OCI-LY7 (cell line): ENCODE measurements around the gene DLX2. TPM values are rescaled to one million over a fixed set of nuclear protein-coding genes. Genes with fewer than 3 reads are reported as not detected.

ENCODE experiments used
- BruUV-seq: library from RNA; stranded (reverse); fragments of 400-500 nt; replicated peaks from 2 replicates; lab custom pipeline; 2021; lab: Mats Ljungman, UMichigan
- CTCF ChIA-PET: fragments of 300-600 bp; sonication (Branson Sonifier 250); formaldehyde crosslinking; loops from one replicate; lab custom pipeline; 2022; ENCODE audit warnings: antibody characterized with exemption; ENCODE audit not compliant: unreplicated experiment; lab: Charles Lee
- POLR2A ChIA-PET: fragments of 300-600 bp; sonication (Branson Sonifier 250); formaldehyde crosslinking; loops from one replicate; lab custom pipeline; 2022; ENCODE audit warnings: antibody characterized with exemption; lab: Charles Lee
- DNase-seq: peaks from one replicate; pipeline ENCODE4 v3.0.0-alpha.2; 2015; ENCODE audit warnings: low spot score
- H2AFZ ChIP-seq: fragments of 200-600 bp; sonication (generic), shearing (Covaris generic); 2 replicates; pipeline ENCODE4 v1.6.1; 2014; ENCODE audit warnings: mild to moderate bottlenecking, antibody characterized with exemption, low read length, moderate library complexity
- H3K27ac ChIP-seq: fragments of 200-600 bp; sonication (generic); 2 replicates; pipeline ENCODE4 v1.5.1; 2014; ENCODE audit warnings: mixed run types, low read depth, mild to moderate bottlenecking, moderate library complexity, low read length, inconsistent platforms; ENCODE audit not compliant: poor library complexity, severe bottlenecking
- H3K36me3 ChIP-seq: fragments of 200-600 bp; sonication (generic); 2 replicates; pipeline ENCODE4 v1.6.1; 2014; ENCODE audit warnings: mild to moderate bottlenecking, antibody characterized with exemption, low read length, moderate library complexity, mixed read lengths; ENCODE audit not compliant: insufficient read depth
- H3K4me1 ChIP-seq: fragments of 200-600 bp; sonication (generic); 2 replicates; pipeline ENCODE4 v1.5.1; 2014; ENCODE audit warnings: mild to moderate bottlenecking, low read length; ENCODE audit not compliant: insufficient read depth, poor library complexity, severe bottlenecking
- H3K4me2 ChIP-seq: fragments of 200-600 bp; sonication (generic); 2 replicates; pipeline ENCODE4 v1.6.1; 2014; ENCODE audit warnings: mild to moderate bottlenecking, low read length
- H3K4me3 ChIP-seq: fragments of 200-600 bp; sonication (generic); 2 replicates; pipeline ENCODE4 v1.5.1; 2014; ENCODE audit warnings: mild to moderate bottlenecking, low read depth, low read length; ENCODE audit not compliant: poor library complexity, severe bottlenecking
- H3K79me2 ChIP-seq: fragments of 200-600 bp; sonication (generic); 2 replicates; pipeline ENCODE4 v1.6.1; 2016; ENCODE audit warnings: low read depth, mild to moderate bottlenecking, low read length, moderate library complexity, mixed read lengths; ENCODE audit not compliant: insufficient read depth
- H3K9me2 ChIP-seq: fragments of 200-600 bp; sonication (generic); 2 replicates; pipeline ENCODE4 v1.6.1; 2016; ENCODE audit warnings: mild to moderate bottlenecking, low read length, mixed read lengths; ENCODE audit not compliant: insufficient read depth
- H3K9me3 ChIP-seq: fragments of 200-600 bp; sonication (generic); 2 replicates; pipeline ENCODE4 v1.6.1; 2014; ENCODE audit warnings: mild to moderate bottlenecking, mixed run types, low read length, mixed read lengths
- H4K20me1 ChIP-seq: fragments of 200-600 bp; sonication (generic); 2 replicates; pipeline ENCODE4 v1.6.1; 2014; ENCODE audit warnings: mild to moderate bottlenecking, antibody characterized with exemption, low read length, moderate library complexity, mixed read lengths; ENCODE audit not compliant: insufficient read depth
- EZH2phosphoT487 ChIP-seq: fragments of 200-600 bp; sonication (generic); IDR thresholded peaks from 2 replicates; pipeline ENCODE4 v1.6.1; 2018; ENCODE audit warnings: low read depth, borderline replicate concordance, mild to moderate bottlenecking, mixed run types, antibody characterized with exemption, low read length, moderate library complexity, mixed read lengths
- intact Hi-C: fragments of 100-400 bp; cut with micrococcal nuclease; formaldehyde crosslinking; loops from one replicate; pipeline ENCODE4 v1.10.0; 2022; ENCODE audit not compliant: unreplicated experiment
- total RNA-seq, 2 experiments: library from RNA; depleted of rRNA in 1 of 2; stranded (reverse); fragments of >200 nt in 1 of 2; shearing (Covaris generic) in 1 of 2; gene quantifications; 2 replicates each; pipeline ENCODE4 v1.2.3, GENCODE V29; 2014 to 2022
- TF ChIP-seq, protein P1 (sequence below): fragments of 200-600 bp; sonication (generic); conservative IDR thresholded peaks from 2 replicates; pipeline ENCODE4 v1.5.1; 2014; ENCODE audit warnings: mild to moderate bottlenecking, antibody characterized with exemption, low read length, moderate library complexity, mixed read lengths

DLX2 gene
- total RNA-seq, 2 experiments from 2014 or later = 0.22 TPM; not detected in 1

DNA sequence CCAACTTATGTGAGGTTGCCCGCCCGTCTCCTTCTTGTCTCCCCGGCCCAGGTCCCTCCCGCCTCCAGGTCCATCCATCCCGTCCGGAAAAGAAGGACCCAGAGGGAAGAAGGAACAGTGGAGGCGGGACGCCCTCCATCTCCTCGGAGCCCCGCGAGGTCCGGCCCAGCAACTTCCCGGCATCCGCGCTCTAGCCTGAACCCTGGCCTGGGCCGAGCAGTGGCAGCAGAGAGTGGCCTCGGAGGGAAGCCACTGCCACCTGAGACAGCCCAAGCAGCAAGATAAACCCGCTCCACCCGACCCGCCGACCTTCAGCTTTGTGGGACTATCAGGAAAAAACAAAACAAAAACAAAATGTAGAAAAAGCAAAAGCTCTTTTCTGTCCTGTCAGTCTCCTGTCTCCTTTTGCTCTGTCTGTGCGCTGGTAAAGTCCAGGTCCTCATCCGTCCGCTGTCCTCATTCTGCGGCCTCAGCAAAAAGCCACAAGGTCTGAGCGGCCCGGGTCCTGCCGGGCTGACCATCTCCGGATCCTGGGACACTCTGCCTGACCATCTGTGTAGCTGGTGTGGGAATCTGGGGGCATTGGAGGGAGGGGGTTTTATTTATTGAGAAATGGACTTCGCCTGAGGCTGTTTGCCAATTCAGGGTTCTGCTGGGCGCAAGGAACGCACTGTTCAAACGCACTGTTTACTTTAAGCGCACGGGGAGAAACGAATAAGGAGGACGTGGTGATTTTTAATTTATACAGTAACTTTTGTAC, 14.3 kb downstream of the DLX2 start:
- no peak overlapping the region for H2AFZ ChIP-seq
- POLR2A ChIA-PET = no interaction called here
- no peaks in the 10 kb centered on the region for H3K36me3 ChIP-seq
- no peaks in the 10 kb centered on the region for H3K79me2 ChIP-seq
- no peaks in the 10 kb centered on the region for H3K9me2 ChIP-seq
- H3K4me3 ChIP-seq = no peak overlapping the region
- no peak overlapping the region for H3K4me2 ChIP-seq
- CTCF ChIA-PET = interaction anchor here (0.6 kb wide), 1 partner anchor 227 kb away, joined by 3 read pairs; no protein-coding TSS in a partner anchor
- H3K4me1 ChIP-seq = peaks cover 6% of the 10 kb centered on the region
- intact Hi-C loops = no loop called here
- H3K27ac ChIP-seq = no peak overlapping the region
- TF ChIP-seq EZH2phosphoT487 = no peak
- TF ChIP-seq, protein P1, sequence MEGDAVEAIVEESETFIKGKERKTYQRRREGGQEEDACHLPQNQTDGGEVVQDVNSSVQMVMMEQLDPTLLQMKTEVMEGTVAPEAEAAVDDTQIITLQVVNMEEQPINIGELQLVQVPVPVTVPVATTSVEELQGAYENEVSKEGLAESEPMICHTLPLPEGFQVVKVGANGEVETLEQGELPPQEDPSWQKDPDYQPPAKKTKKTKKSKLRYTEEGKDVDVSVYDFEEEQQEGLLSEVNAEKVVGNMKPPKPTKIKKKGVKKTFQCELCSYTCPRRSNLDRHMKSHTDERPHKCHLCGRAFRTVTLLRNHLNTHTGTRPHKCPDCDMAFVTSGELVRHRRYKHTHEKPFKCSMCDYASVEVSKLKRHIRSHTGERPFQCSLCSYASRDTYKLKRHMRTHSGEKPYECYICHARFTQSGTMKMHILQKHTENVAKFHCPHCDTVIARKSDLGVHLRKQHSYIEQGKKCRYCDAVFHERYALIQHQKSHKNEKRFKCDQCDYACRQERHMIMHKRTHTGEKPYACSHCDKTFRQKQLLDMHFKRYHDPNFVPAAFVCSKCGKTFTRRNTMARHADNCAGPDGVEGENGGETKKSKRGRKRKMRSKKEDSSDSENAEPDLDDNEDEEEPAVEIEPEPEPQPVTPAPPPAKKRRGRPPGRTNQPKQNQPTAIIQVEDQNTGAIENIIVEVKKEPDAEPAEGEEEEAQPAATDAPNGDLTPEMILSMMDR = no peak
- H3K9me3 ChIP-seq = no peaks in the 10 kb centered on the region
- DNase-seq = no peak
- H4K20me1 ChIP-seq = no peaks in the 10 kb centered on the region
- no TSS peak for BruUV-seq

GRCh38 chr2:172087780-172088244, 14.9 kb downstream of the DLX2 start:
- BruUV-seq = no TSS peak
- H3K27ac ChIP-seq = no peak overlapping the region
- H4K20me1 ChIP-seq = no peaks in the 10 kb centered on the region
- H3K9me2 ChIP-seq = no peaks in the 10 kb centered on the region
- H3K9me3 ChIP-seq = no peaks in the 10 kb centered on the region
- intact Hi-C loops = no loop called here
- no peak overlapping the region for H2AFZ ChIP-seq
- H3K79me2 ChIP-seq = no peaks in the 10 kb centered on the region
- H3K4me2 ChIP-seq = no peak overlapping the region
- peaks cover 6% of the 10 kb centered on the region for H3K4me1 ChIP-seq
- ChIA-PET CTCF (interaction anchor here (0.6 kb wide), 1 partner anchor 227 kb away, joined by 3 read pairs; no protein-coding TSS in a partner anchor), POLR2A (no interaction called here)
- DNase-seq = no peak
- TF ChIP-seq EZH2phosphoT487 = no peak
- TF ChIP-seq, protein P1 = no peak
- H3K36me3 ChIP-seq = no peaks in the 10 kb centered on the region
- H3K4me3 ChIP-seq = no peak overlapping the region

- Histone ChIP-seq H3K9me2 (no peaks in the 10 kb centered on the region), H2AFZ (no peak overlapping the region), H3K79me2 (no peaks in the 10 kb centered on the region), H3K27ac (no peak overlapping the region), H3K4me1 (peaks cover 6% of the 10 kb centered on the region), H3K4me2 (no peak overlapping the region), H4K20me1 (no peaks in the 10 kb centered on the region), H3K4me3 (no peak overlapping the region), H3K36me3 (no peaks in the 10 kb centered on the region), H3K9me3 (no peaks in the 10 kb centered on the region)
- ChIA-PET POLR2A (no interaction called here), CTCF (interaction anchor here (0.6 kb wide), 1 partner anchor 226 kb away, joined by 3 read pairs; no protein-coding TSS in a partner anchor)
- BruUV-seq = no TSS peak
- intact Hi-C loops = no loop called here
- DNase-seq = no peak
- TF ChIP-seq EZH2phosphoT487 = no peak
- TF ChIP-seq, protein P1 = no peak
Measured at GRCh38 chr2:172087207-172087779, 15.4 kb downstream of the DLX2 start.
